GM21529 (cell line): Measurements from ENCODE around the gene LRIG1.

Source experiments
- ATAC-seq: cut with Tn5 transposase; IDR thresholded peaks from one replicate; pipeline ENCODE4 v1.9.1; 2021; ENCODE audit not compliant: unreplicated experiment

LRIG1 gene

DNA sequence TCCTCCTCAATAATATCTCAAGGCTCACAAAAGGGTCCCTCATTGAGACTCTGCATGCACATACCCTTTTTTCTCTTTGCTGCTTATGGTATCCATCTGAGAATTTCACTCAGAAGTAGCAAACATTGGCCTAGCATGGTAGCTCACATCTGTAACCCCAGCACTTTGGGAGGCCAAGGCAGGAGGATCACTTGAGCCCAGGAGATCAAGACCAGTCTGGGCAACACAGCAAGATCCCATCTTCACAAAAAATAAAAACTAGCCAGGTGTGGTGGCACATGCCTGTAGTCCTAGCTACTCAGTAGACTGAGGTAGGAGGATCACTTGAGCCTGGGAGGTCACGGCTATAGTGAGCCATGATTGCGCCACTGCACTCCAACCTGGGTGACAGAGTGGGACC, 11.7 kb downstream of the LRIG1 start:
- ATAC-seq: no peak

DNA sequence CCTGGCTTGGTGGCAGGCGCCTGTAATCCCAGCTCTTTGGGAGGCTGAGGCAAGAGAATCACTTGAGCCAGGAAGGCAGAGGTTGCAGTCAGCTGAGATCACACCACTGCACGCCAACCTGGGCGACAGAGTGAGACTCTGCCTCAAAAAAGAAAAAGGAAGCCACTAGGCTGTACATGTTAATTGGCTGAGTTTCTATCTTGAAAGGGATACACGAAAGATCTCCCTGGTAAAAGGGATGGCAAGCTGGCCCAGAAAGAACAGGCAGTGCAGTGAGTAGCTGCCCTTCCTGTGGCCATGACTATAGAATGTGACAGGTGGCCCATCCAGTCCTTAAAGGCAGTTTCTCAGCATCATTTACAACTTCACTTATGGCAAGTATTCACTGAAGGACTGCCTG, 12.3 kb downstream of the LRIG1 start:
- ATAC-seq: no peak

- ATAC-seq: no peak
These were observed 13.4 kb downstream of the LRIG1 start for GRCh38 chr3:66487465-66487864.

GRCh38 chr3:66486646-66487045, 14.2 kb downstream of the LRIG1 start:
- ATAC-seq: no peak

- no peak for ATAC-seq
These were observed 14.6 kb downstream of the LRIG1 start for GRCh38 chr3:66486202-66486601.

- ATAC-seq: no peak
These were observed 15.4 kb downstream of the LRIG1 start for GRCh38 chr3:66485291-66485968.

GRCh38 chr3:66484106-66484844, 16.5 kb downstream of the LRIG1 start:
- no peak for ATAC-seq

GRCh38 chr3:66483409-66483906, 17.4 kb downstream of the LRIG1 start:
- ATAC-seq: no peak

- no peak for ATAC-seq
These were observed 17.8 kb downstream of the LRIG1 start for GRCh38 chr3:66483006-66483405.

GRCh38 chr3:66482018-66482404, 18.8 kb downstream of the LRIG1 start:
- ATAC-seq: no peak

DNA sequence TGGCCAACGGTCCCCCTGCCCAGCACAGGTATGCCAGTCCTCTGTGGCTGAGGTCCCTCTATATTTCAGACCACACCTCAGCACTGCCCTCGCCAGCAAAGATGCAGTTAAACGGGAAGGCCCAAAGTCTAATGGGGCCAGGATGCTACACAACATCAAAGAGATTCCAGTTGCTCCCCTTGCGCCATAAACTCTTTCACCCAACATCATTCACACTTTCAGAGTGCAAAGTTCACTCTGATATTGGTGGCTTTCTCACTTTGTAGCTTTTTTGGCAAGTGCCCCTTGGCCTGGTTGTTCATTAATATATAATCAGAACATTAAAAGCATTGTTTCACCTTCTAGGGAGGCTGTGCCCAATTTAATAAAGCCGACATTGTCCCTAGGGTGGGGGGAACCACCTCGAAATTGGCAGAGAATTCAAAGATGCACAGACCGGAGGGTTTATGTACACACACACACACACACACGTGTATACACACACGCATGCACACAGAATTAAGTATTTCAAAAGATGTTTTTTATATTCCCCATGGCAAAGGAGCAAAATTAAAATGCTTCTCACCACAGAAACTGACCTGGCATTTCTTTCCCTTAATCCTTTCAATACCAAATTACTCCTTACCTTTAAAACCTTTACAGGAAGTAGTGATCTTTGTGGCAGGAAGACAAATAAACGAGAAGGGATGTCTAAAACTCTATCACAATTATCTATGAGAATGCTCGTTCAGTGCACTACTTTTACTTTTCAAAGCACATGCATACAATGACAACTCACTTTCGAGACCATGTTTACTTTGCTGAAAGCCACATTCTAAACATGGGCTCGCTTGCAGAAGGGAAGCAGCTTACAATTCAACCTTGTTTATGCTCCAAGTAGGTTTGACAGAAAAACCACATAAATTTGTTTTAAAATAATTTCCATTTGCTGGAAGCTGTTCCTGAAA, 19.5 kb downstream of the LRIG1 start:
- ATAC-seq: no peak

DNA sequence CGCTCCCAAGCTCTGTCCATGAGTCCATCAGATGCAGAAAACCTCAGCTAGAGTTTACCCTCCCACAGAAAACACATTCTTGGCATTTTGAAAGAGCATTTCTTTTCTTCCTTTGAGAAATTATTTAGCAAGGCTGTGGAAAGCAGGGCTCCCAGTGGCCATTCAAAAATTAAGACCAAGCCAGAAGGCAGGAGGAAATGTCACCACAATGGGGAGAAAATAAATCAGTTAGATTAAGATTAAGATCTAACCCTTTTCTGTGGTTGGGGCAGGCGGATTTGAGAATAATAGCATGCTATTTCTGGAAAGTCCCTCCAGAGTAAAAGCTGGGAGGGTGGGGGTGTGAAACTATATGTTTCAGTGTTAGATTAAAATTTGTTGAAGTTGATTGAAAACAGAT, 20.2 kb downstream of the LRIG1 start:
- ATAC-seq: peak; percentile 45

GRCh38 chr3:66479532-66479947, 21.3 kb downstream of the LRIG1 start:
- no peak for ATAC-seq

- ATAC-seq: no peak
These were observed 21.9 kb downstream of the LRIG1 start for GRCh38 chr3:66478960-66479359.

- no peak for ATAC-seq
These were observed 23.0 kb downstream of the LRIG1 start for GRCh38 chr3:66477856-66478255.

DNA sequence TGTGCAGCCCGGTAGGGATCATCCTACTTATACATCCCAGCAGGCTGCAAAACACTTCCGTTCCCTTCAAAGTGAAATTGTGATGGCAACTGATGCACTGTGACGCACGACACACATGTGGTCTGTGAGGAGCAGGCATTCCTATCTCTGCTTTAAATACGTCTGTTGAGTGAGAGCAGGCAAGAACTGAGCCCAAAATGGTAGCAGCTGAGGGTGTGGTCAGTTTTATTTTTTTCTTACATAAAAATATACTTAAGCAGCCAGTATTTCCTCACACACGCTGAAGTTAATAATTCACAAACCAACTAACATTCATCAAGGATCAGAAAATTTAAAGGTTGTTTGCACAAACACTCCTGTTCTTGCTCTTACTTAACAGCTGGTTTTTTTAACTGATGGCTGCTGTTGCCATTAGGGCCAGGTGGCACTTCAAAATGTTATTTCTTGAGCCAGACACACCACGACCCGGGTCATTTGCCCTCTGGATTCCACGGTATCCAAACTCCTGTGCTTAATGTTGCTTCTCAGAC, 23.9 kb downstream of the LRIG1 start:
- ATAC-seq: no peak

DNA sequence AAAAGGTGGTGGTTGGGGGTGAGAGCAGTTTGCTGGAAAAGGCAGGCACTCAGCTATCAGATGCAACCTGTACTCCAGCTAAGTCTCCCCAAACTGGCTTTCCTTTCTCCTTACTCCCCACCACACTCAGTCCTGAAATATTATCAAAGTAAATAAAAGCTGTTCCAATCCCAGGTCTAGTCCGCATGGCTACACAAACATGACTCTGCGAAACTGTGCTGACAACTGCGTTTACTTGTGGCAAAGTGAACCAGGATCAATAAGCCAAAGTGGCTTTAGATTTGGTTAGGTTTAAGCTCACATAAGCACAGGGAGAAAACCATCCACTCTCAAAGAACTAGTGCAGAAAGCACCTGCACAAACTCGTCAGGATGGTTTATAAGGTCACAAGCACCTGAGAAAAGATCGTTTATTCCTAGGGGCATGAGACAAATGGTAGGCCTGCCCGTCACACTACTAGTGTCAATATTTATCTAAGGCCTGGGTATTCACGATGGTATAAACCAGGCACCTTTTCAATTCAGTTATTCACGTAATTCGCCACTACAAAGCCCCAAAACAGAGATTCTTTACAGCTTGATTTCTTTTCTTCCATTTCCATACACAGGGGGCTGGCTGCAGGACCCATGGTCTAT, 25.3 kb downstream of the LRIG1 start:
- no peak for ATAC-seq

- no peak for ATAC-seq
These were observed 27.1 kb downstream of the LRIG1 start for GRCh38 chr3:66473692-66474091.

DNA sequence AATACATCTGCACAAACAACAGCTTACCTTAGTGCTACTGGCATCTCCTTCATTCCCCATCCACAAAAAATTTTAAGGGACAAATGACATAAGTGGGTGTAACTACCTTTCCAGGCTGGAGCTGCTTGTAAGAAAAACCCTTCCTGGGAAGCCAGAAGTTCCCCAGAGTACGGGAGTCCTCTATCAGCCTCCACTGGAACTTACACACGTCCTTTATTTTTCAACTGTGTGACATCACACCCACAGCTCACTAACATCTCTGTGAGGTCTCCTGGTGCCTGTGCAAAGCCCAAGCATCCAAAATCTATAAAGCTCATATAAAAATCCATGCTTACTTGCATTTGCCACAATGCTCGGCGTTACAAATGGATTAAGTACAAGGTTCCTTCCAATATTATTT, 27.6 kb downstream of the LRIG1 start:
- ATAC-seq: no peak

DNA sequence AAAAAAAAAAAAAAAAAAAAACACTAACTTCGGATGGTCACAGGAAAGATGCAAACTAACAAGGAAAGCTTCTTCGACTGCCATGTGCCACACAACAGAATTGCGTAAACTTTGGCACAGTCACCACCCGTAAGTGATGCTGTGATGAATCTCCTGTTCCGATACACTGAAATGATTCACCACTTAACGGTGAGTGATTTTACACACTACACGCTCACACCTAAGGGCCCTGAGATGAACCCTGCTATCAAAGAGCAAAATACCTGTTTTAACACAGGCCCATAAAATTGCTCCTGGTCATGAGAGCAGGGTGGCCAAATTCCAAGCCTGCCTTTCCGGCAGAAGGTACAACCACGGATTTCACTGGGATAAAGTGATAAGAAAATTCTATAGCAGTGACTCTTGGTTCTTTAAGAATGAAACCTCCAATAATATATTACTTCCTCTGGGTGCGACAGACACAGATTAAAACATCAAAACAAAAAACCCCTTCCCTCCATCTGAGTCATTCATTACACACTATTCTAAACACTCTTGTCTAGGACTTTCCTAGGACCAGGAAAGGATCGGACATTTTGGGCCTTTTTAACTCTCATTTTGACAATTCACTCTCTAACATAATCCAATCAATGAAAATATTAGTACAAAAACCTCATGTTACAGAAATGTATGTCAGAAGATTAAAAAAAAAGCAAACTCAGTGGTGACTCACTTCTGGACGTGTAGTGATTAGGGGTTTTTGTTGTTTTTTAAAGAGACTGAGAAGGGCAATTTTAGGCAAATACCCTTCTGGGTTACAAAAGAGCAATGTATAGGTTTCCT, 28.3 kb downstream of the LRIG1 start:
- ATAC-seq: peak; percentile 65
